Memory B cell (primary cell): ENCODE results near the gene CLCN7.

Experiments used
- ATAC-seq: fragments of 150-1000 bp; cut with Tn5 transposase; 2 replicates; pipeline ENCODE4 v1.10.0; 2021; ENCODE audit warnings: low read depth, mild to moderate bottlenecking, moderate library complexity
- DNase-seq, 2 donors: peaks; one replicate each; pipeline ENCODE4 v3.0.0; 2022; ENCODE audit warnings: low spot score in 2 of 2
- H3K27ac Mint-ChIP-seq: one replicate; pipeline ENCODE4 v1.8.0; 2022; ENCODE audit warnings: mild to moderate bottlenecking, moderate library complexity, mixed read lengths
- H3K27me3 Mint-ChIP-seq: one replicate; pipeline ENCODE4 v1.8.0; 2022; ENCODE audit warnings: mixed read lengths
- H3K36me3 Mint-ChIP-seq: one replicate; pipeline ENCODE4 v1.8.0; 2022; ENCODE audit warnings: mild to moderate bottlenecking, mixed read lengths
- H3K4me1 Mint-ChIP-seq: one replicate; pipeline ENCODE4 v1.8.0; 2022; ENCODE audit warnings: mixed read lengths
- H3K4me3 Mint-ChIP-seq: one replicate; pipeline ENCODE4 v1.8.0; 2022; ENCODE audit warnings: mild to moderate bottlenecking, moderate library complexity, mixed read lengths
- H3K9me3 Mint-ChIP-seq: one replicate; pipeline ENCODE4 v1.8.0; 2022; ENCODE audit warnings: mixed read lengths

The CLCN7 gene

DNA sequence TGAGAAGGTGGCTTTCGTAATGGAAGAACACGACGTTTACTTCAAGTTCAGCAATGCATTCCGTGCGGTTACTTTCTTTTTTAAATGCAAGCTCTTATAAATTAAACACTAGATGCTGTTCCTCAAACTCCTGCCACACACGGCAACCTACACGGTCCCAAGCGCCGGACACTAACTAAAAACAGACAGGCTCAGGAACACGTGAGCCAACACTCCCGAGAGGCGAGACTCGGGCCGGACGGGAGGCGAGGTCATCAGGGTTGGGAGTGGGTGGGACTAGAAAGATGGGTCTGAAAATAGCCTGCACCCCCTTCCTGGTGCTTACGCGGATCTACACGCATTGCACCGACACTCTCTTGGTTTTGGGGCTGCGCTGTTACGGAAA lies 6.4 kb downstream of the CLCN7 start:
- no peaks in the 10 kb centered on the region for H3K27me3 Mint-ChIP-seq
- H3K27ac Mint-ChIP-seq: no peak overlapping the region
- no peaks in the 10 kb centered on the region for H3K9me3 Mint-ChIP-seq
- ATAC-seq: no peak
- H3K36me3 Mint-ChIP-seq: peaks cover 3% of the 10 kb centered on the region
- no peak overlapping the region for H3K4me3 Mint-ChIP-seq
- peaks cover 36% of the 10 kb centered on the region for H3K4me1 Mint-ChIP-seq
- DNase-seq: no peak

DNA sequence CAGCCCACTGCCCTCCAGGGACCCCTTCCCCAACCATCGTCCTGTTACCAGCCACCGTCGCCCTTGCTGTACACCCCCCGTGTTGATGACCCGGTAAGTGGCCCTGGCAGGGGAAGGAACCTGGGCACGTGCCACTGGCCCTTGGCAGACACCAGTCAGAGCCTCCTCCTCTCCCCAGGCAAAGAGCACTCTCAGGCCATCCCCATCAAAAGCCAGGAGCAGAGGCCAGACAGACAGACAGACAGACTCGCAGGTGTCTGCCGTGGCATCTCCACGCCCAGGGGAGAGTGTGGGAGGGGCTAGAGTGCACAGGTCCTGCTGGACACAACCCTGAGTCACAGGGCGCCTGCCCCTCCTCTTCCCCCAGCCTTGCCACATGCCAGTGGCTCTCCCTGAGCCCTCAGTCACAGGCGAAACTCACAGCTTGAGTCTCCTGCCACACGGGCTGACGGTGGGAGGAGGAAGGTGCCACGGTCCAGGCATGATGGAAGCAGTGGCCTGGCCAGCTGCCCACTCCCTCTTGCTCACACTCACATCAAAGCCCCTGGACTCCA lies 7.8 kb downstream of the CLCN7 start:
- no peak overlapping the region for H3K4me3 Mint-ChIP-seq
- no peak for DNase-seq
- H3K36me3 Mint-ChIP-seq: peaks cover 5% of the 10 kb centered on the region
- peaks cover 29% of the 10 kb centered on the region for H3K4me1 Mint-ChIP-seq
- ATAC-seq: no peak
- no peaks in the 10 kb centered on the region for H3K27me3 Mint-ChIP-seq
- H3K9me3 Mint-ChIP-seq: no peaks in the 10 kb centered on the region
- peak overlapping the region; percentile 67 for H3K27ac Mint-ChIP-seq

DNA sequence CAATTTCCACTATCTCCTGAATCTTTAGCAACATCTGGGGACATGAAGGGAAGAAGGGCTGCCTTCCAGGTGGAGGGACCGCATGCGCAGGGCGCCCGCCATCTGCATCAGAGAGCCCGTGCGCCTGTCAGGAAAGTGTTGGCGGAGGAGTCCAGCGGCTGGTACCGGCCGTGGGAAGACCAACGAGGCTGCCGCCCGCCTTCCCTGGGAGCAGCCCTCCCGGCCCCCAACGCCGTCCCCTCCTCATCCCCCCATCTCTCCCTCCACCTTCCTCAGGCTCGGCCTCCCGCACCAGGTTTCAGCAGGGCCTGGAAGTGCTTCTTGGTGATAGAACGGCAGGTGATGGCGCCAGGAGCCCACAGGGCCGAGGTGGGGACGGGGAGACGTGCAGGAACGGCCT lies 8.8 kb downstream of the CLCN7 start:
- H3K36me3 Mint-ChIP-seq: peaks cover 9% of the 10 kb centered on the region
- H3K27me3 Mint-ChIP-seq: no peaks in the 10 kb centered on the region
- DNase-seq (no peak), ATAC-seq (no peak)
- peaks cover 20% of the 10 kb centered on the region for H3K4me1 Mint-ChIP-seq
- H3K9me3 Mint-ChIP-seq: no peaks in the 10 kb centered on the region
- no peak overlapping the region for H3K27ac Mint-ChIP-seq
- no peak overlapping the region for H3K4me3 Mint-ChIP-seq

DNA sequence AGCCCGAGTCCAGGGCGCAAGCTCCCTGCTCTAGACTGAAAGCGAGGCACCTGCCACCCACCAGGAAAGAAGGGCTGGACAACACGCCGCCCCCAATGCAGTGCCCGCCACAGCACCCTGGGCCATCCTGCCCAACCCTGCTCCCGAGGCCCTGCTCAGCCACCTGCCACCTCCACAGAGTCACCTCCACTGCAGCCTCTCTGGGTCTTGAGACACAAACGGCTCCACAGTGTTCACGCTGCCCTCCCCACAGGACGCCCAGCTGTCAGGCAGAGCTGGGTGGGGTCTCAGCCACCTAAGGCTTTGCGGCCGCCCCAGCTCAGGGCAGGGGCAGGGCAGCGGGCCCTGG lies 9.3 kb downstream of the CLCN7 start:
- Mint-ChIP-seq H3K4me3 (no peak overlapping the region), H3K9me3 (no peaks in the 10 kb centered on the region), H3K27me3 (no peaks in the 10 kb centered on the region), H3K4me1 (peaks cover 15% of the 10 kb centered on the region), H3K27ac (no peak overlapping the region), H3K36me3 (peaks cover 9% of the 10 kb centered on the region)
- no peak for ATAC-seq
- DNase-seq: no peak

DNA sequence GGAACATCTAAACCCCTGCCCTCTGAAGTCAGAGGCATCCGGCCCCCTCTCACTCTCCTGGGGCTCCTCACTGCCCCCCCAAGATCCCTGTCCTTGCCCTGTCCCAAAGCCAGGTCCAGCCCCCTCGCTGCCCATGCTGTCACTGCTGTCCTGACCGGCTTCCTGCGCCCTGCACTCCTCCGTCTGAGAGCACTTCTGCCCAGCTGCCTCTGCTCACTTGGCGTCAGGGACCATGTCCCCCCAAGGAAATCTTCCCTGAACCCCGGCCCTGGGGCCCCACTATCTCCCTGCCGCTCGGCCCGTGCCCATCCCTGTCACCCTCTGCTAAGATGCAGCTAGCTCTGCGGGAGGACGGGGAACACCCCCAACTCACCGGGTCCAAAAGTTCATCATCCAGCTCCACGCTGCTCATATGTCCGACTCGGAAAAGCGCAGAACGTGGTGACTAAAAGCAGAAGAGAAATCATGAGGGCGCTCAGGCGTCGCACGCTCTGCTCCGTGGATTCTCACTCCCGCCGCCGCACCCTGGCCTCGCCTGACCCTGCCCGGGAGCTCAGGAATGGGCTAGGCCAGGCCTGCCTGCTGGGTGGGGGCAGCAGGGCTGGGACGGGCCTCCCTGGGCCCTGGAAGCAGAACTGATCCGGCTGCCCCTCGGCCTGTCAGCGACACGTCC lies 9.8 kb downstream of the CLCN7 start:
- no peaks in the 10 kb centered on the region for H3K27me3 Mint-ChIP-seq
- no peak for ATAC-seq
- H3K36me3 Mint-ChIP-seq: peaks cover 9% of the 10 kb centered on the region

DNA sequence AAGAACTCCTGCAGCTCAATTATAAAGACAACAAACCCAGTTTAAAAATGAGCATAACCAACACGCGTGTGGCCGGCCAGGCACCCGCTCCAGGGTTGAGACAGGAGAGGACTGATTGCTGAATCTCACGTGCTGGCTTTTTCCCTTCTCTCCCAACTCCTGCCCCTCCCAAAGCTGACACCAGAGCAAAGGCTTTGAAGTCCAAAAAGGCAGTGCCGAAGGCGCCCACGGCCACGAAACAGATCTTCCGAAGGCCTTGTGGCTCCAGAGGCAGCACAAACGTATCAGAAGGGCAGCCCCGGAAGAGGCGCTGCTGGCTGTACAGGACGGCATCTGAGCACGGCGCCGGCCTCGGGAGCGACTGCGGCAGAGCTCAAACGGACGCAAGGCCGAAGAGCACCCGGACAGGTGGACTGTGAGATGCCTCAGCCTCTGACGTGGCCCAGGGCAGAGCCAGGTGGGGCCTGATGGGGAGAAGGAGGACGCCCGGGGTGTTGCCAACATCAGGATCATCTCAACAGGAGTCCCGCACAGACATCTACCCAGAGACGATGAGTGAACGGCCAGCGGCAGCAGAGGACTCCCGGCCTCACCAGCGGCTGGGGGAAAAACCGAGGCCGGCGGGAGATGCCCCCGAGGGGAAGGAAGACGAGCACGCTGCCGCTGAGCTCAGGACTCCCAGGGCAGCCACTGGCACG lies 10.5 kb downstream of the CLCN7 start:
- Mint-ChIP-seq H3K4me1 (peaks cover 12% of the 10 kb centered on the region), H3K27me3 (no peaks in the 10 kb centered on the region)

More for the DNA sequence above, 9.8 kb downstream of the CLCN7 start:
- DNase-seq: no peak
- H3K9me3 Mint-ChIP-seq: no peaks in the 10 kb centered on the region
- H3K27ac Mint-ChIP-seq: no peak overlapping the region
- H3K4me3 Mint-ChIP-seq: no peak overlapping the region
- H3K4me1 Mint-ChIP-seq: peaks cover 13% of the 10 kb centered on the region

GRCh38 chr16:1461146-1461545 lies 13.7 kb downstream of the CLCN7 start:
- ATAC-seq: no peak
- DNase-seq: no peak
- Mint-ChIP-seq H3K4me1 (peaks cover 17% of the 10 kb centered on the region), H3K27ac (peak overlapping the region; percentile 100), H3K9me3 (no peaks in the 10 kb centered on the region), H3K36me3 (peaks cover 22% of the 10 kb centered on the region), H3K4me3 (no peak overlapping the region), H3K27me3 (no peaks in the 10 kb centered on the region)

More for the DNA sequence above, 10.5 kb downstream of the CLCN7 start:
- DNase-seq: no peak
- Mint-ChIP-seq H3K9me3 (no peaks in the 10 kb centered on the region), H3K36me3 (peaks cover 13% of the 10 kb centered on the region), H3K4me3 (no peak overlapping the region), H3K27ac (no peak overlapping the region)
- ATAC-seq: no peak

DNA sequence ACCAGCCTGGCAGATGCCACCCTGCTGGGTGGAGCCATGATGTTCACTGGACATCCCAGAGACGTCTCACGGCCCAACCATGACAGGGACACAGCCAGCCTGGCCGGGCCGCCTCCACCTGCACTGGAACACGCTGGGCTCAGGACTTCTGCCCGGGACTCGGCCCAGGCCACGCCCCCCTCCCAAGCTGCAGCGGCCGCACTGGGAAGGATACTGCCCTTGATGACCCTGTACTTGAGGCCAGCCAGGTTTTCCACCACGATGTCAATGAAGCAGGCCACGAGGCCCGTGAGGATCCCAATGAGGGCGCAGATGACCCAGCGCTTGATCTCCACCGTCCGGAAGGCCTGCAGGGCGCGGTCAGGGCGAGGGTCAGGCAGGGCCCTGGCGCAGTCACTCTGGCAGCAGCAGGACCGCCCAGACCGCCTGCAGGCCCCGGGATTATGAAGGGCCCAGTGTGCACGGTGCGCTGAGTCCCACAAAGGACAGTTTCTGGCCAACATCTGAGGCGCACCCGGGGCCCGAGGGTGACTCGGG lies 14.2 kb downstream of the CLCN7 start:
- Mint-ChIP-seq H3K4me3 (no peak overlapping the region), H3K27ac (peak overlapping the region; percentile 100), H3K9me3 (no peaks in the 10 kb centered on the region), H3K36me3 (peaks cover 22% of the 10 kb centered on the region), H3K4me1 (peaks cover 17% of the 10 kb centered on the region), H3K27me3 (no peaks in the 10 kb centered on the region)
- no peak for DNase-seq
- ATAC-seq: no peak

DNA sequence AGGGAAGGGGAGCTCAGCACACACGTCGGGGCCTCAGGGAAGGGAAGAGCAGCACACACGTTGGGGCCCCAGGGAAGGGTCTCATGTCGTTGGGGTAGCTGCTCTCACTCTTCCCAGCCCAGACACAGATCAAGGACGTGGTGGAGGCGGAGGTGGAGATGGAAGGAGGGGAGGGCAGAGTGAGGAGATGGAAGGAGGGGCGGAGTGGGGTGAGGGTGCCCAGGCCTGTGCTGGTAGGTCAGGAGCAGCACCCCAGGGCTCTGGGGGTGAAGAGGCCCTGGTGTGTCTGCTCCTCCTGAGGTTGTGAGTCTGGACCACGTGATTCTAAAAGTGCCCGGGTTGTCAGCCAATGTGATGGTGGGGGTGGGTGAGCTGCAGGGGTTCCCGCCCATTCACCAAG lies 14.9 kb downstream of the CLCN7 start:
- DNase-seq (no peak), ATAC-seq (no peak)
- H3K36me3 Mint-ChIP-seq: peaks cover 20% of the 10 kb centered on the region
- H3K4me3 Mint-ChIP-seq: no peak overlapping the region
- H3K27me3 Mint-ChIP-seq: no peaks in the 10 kb centered on the region
- peak overlapping the region; percentile 100 for H3K27ac Mint-ChIP-seq
- peaks cover 17% of the 10 kb centered on the region for H3K4me1 Mint-ChIP-seq
- no peaks in the 10 kb centered on the region for H3K9me3 Mint-ChIP-seq

GRCh38 chr16:1458977-1459341 lies 15.9 kb downstream of the CLCN7 start:
- Mint-ChIP-seq H3K27me3 (no peaks in the 10 kb centered on the region), H3K27ac (peak overlapping the region; percentile 100), H3K4me3 (peak overlapping the region; percentile 78), H3K9me3 (no peaks in the 10 kb centered on the region), H3K4me1 (peaks cover 17% of the 10 kb centered on the region), H3K36me3 (peaks cover 22% of the 10 kb centered on the region)
- DNase-seq: peak; percentile 85 to 86
- peak; percentile 93 for ATAC-seq

DNA sequence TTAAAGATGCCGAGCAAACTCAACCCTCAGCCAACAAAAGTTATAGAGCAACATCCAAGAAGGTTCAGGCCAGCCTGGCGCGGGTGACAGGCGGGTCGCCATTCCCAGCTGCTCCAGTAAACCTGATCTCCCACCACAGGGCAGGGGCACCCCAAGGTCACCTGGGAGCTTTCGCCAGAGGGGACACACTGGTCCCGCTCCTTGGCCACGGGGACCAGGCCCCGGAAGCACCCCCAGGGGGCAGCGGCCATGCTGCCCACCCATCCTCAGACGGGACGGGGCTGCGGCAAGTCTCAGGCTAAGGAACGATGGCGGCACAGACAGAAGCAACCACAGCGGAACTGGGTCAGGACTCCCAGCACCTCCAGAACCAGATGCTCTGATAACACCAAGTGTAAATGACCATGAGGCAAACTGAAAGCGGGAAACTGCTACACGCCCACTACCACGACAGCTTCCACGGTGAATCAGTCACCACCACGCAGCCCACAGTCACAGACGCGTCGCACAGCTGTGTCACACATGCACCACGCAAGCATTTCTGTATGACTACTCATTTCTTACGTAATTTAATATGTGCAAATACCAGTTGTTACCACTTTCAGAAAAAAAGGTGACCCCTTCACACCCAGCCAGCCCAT lies 16.4 kb downstream of the CLCN7 start:
- peak; percentile 71 for ATAC-seq
- H3K36me3 Mint-ChIP-seq: peaks cover 22% of the 10 kb centered on the region

GRCh38 chr16:1457489-1458245 lies 17.2 kb downstream of the CLCN7 start:
- H3K27me3 Mint-ChIP-seq: no peaks in the 10 kb centered on the region
- peak overlapping the region; percentile 100 for H3K27ac Mint-ChIP-seq
- no peak for ATAC-seq
- H3K9me3 Mint-ChIP-seq: no peaks in the 10 kb centered on the region
- H3K4me1 Mint-ChIP-seq: peaks cover 17% of the 10 kb centered on the region
- no peak for DNase-seq
- H3K36me3 Mint-ChIP-seq: peaks cover 19% of the 10 kb centered on the region
- H3K4me3 Mint-ChIP-seq: no peak overlapping the region

More for the DNA sequence above, 16.4 kb downstream of the CLCN7 start:
- Mint-ChIP-seq H3K4me1 (peaks cover 17% of the 10 kb centered on the region), H3K9me3 (no peaks in the 10 kb centered on the region), H3K4me3 (peak overlapping the region; percentile 33), H3K27me3 (no peaks in the 10 kb centered on the region), H3K27ac (peak overlapping the region; percentile 100)
- DNase-seq: no peak

GRCh38 chr16:1456951-1457350 lies 17.9 kb downstream of the CLCN7 start:
- peaks cover 17% of the 10 kb centered on the region for H3K4me1 Mint-ChIP-seq
- no peaks in the 10 kb centered on the region for H3K27me3 Mint-ChIP-seq
- no peak for DNase-seq
- H3K4me3 Mint-ChIP-seq: no peak overlapping the region
- peaks cover 22% of the 10 kb centered on the region for H3K36me3 Mint-ChIP-seq
- ATAC-seq: no peak
- no peaks in the 10 kb centered on the region for H3K9me3 Mint-ChIP-seq
- H3K27ac Mint-ChIP-seq: peak overlapping the region; percentile 50
